CD14-positive monocyte (primary cell): ENCODE results near the gene SLC25A26. TPM values are rescaled to one million over a fixed set of nuclear protein-coding genes. Genes with fewer than 3 reads are reported as not detected.

Experiments used
- DNase-seq, 3 donors: peaks; one replicate each; pipeline ENCODE4 v3.0.0-alpha.2; 2011 to 2022
- H2AFZ ChIP-seq: 2 replicates; pipeline ENCODE4 v1.6.0; 2012; ENCODE audit warnings: mild to moderate bottlenecking, low read depth, low read length, inconsistent platforms; ENCODE audit not compliant: insufficient read depth, poor library complexity, severe bottlenecking
- H3K27ac ChIP-seq, 2 donors: 1 replicate in 1 of 2; 2 replicates in 1 of 2; pipeline ENCODE4 v1.5.1; 2012 to 2013; ENCODE audit warnings: low read length in 2 of 2, control low read depth in 1 of 2, inconsistent platforms in 1 of 2, low read depth in 1 of 2, mild to moderate bottlenecking in 1 of 2
- H3K27me3 ChIP-seq, 2 donors: one replicate each; pipeline versions ENCODE4 v1.6.0 to v1.6.1; 2011 to 2013; ENCODE audit warnings: low read length in 2 of 2; ENCODE audit not compliant: control insufficient read depth in 2 of 2, insufficient read depth in 2 of 2
- H3K36me3 ChIP-seq, 2 donors: replicated peaks in 1 of 2; 1 replicate in 1 of 2; 2 replicates in 1 of 2; pipeline versions ENCODE4 v1.5.1 to v1.6.1; 2012 to 2013; ENCODE audit warnings: low read length in 2 of 2, control low read depth in 1 of 2, inconsistent platforms in 1 of 2, mild to moderate bottlenecking in 1 of 2; ENCODE audit not compliant: insufficient read depth in 2 of 2, control insufficient read depth in 1 of 2
- H3K4me1 ChIP-seq, 2 donors: 1 replicate in 1 of 2; 2 replicates in 1 of 2; pipeline versions ENCODE4 v1.5.1 to v1.6.1; 2012 to 2013; ENCODE audit warnings: low read length in 2 of 2, control low read depth in 1 of 2, inconsistent platforms in 1 of 2, mild to moderate bottlenecking in 1 of 2, moderate library complexity in 1 of 2; ENCODE audit not compliant: insufficient read depth in 2 of 2, control insufficient read depth in 1 of 2
- H3K4me2 ChIP-seq: replicated peaks from 2 replicates; pipeline ENCODE3; 2012; ENCODE audit warnings: low read length, moderate library complexity, mild to moderate bottlenecking; ENCODE audit not compliant: poor library complexity, severe bottlenecking; ENCODE audit errors: extremely low read depth
- H3K4me3 ChIP-seq, 3 experiments: fragments of 200-600 bp in 1 of 3; sonication (generic) in 1 of 3; replicated peaks in 1 of 3; 1 replicate in 2 of 3; 2 replicates in 1 of 3; pipeline ENCODE4 v1.5.1; 2011 to 2013; ENCODE audit warnings: low read length in 3 of 3, mild to moderate bottlenecking in 3 of 3, control low read depth in 2 of 3, low read depth in 2 of 3, inconsistent platforms in 1 of 3, moderate library complexity in 1 of 3
- H3K79me2 ChIP-seq: 2 replicates; pipeline ENCODE4 v1.6.0; 2012; ENCODE audit warnings: mild to moderate bottlenecking, control low read depth, inconsistent platforms, low read length, moderate library complexity; ENCODE audit not compliant: insufficient read depth
- H3K9ac ChIP-seq: 2 replicates; pipeline ENCODE4 v1.6.0; 2017; ENCODE audit warnings: low read length, mild to moderate bottlenecking; ENCODE audit not compliant: insufficient read depth, poor library complexity, severe bottlenecking
- H3K9me3 ChIP-seq, 2 donors: replicated peaks in 1 of 2; 1 replicate in 1 of 2; 2 replicates in 1 of 2; pipeline versions ENCODE4 v1.5.1 to v1.6.1; 2012 to 2013; ENCODE audit warnings: low read length in 2 of 2, control low read depth in 1 of 2; ENCODE audit not compliant: control insufficient read depth in 1 of 2, insufficient read depth in 1 of 2
- H4K20me1 ChIP-seq: 2 replicates; pipeline ENCODE4 v1.6.0; 2012; ENCODE audit warnings: mild to moderate bottlenecking, low read length, control low read depth, moderate library complexity; ENCODE audit not compliant: insufficient read depth
- H3K27ac Mint-ChIP-seq, 7 donors: one replicate each; pipeline ENCODE4 v1.8.0; 2020; ENCODE audit warnings: mild to moderate bottlenecking in 7 of 7, mixed read lengths in 7 of 7, moderate library complexity in 6 of 7, inconsistent platforms in 2 of 7
- H3K27me3 Mint-ChIP-seq, 3 donors: one replicate each; pipeline ENCODE4 v1.8.0; 2021 to 2022; ENCODE audit warnings: low read depth in 3 of 3, mild to moderate bottlenecking in 3 of 3, mixed read lengths in 3 of 3, moderate library complexity in 3 of 3, inconsistent platforms in 1 of 3
- H3K36me3 Mint-ChIP-seq, 2 donors: one replicate each; pipeline ENCODE4 v1.8.0; 2020; ENCODE audit warnings: mixed read lengths in 2 of 2, inconsistent platforms in 1 of 2, mild to moderate bottlenecking in 1 of 2
- H3K4me1 Mint-ChIP-seq: one replicate; pipeline ENCODE4 v1.8.0; 2020; ENCODE audit warnings: mild to moderate bottlenecking, mixed read lengths
- H3K4me3 Mint-ChIP-seq, 2 donors: one replicate each; pipeline ENCODE4 v1.8.0; 2020; ENCODE audit warnings: mild to moderate bottlenecking in 2 of 2, mixed read lengths in 2 of 2, moderate library complexity in 1 of 2
- H3K9me3 Mint-ChIP-seq, 7 donors: one replicate each; pipeline ENCODE4 v1.8.0; 2020 to 2022; ENCODE audit warnings: mixed read lengths in 7 of 7, mild to moderate bottlenecking in 6 of 7, moderate library complexity in 6 of 7, inconsistent platforms in 2 of 7
- CTCF ChIP-seq: fragments of 200-600 bp; IDR thresholded peaks from one replicate; pipeline ENCODE4 v1.8.0; 2022; ENCODE audit warnings: antibody characterized with exemption, mild to moderate bottlenecking
- WGBS: methylation state at CpG from one replicate; pipeline ENCODE4 v1.1.5; 2013; ENCODE audit warnings: missing lambda C conversion rate; ENCODE audit not compliant: insufficient coverage; 5-methylcytosine and 5-hydroxymethylcytosine counted together
- intact Hi-C, 2 donors: fragments of 100-400 bp; cut with micrococcal nuclease; formaldehyde crosslinking; loops; one replicate each; pipeline versions ENCODE4 v1.15.0 to v1.15.1; 2023
- polyA plus RNA-seq, 3 donors: library from polyadenylated mRNA; depleted of rRNA in 1 of 3; unstranded in 2 of 3; stranded (reverse) in 1 of 3; fragments of 300-500 nt in 2 of 3; fragments of >200 nt in 1 of 3; fragmentation: Illumina TruSeq in 2 of 3; gene quantifications; 1 replicate in 2 of 3; 2 replicates in 1 of 3; pipeline ENCODE4 v1.2.3, GENCODE V29; 2012 to 2021

Gene SLC25A26
- polyA plus RNA-seq, 3 donors, result 11.6 to 23.0 (median 14.4) TPM

DNA sequence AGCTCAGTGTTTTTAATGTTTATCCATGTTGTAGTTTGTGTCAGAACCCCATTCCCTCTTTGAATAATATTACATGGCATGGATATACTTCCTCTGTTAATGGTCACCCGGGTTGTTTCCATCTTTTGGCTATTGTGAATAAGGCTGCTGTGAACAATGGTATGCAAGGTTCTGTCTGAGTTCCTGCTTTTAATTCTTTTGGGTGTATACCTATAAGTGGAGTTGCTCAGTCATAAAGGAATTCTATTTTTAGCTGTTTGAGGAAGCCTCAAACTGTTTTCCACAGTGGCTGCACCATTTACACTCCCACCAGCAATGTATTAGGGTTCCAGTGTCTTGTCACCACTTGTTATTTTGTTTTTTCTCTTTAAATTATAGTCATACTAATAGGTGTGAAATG is 99.6 kb downstream of the SLC25A26 start:
- Histone ChIP-seq H3K4me3 (no peak overlapping the region), H3K9ac (no peak overlapping the region), H3K79me2 (no peaks in the 10 kb centered on the region), H3K36me3 (no peaks in the 10 kb centered on the region), H3K4me2 (no peak overlapping the region), H4K20me1 (no peaks in the 10 kb centered on the region), H3K9me3 (peaks cover 3 to 14% of the 10 kb centered on the region in 2 donors), H3K4me1 (peaks cover 6 to 7% of the 10 kb centered on the region in 2 donors), H2AFZ (no peak overlapping the region), H3K27ac (no peak overlapping the region), H3K27me3 (no peaks in the 10 kb centered on the region)
- H3K36me3 Mint-ChIP-seq, result peaks cover 0 to 2% of the 10 kb centered on the region in 2 donors
- no peak overlapping the region for H3K27ac Mint-ChIP-seq
- H3K27me3 Mint-ChIP-seq, result no peaks in the 10 kb centered on the region
- no peak overlapping the region for H3K4me3 Mint-ChIP-seq
- H3K4me1 Mint-ChIP-seq, result peaks cover 14% of the 10 kb centered on the region
- WGBS, result no CpG with 5 or more reads among the region's 1 CpG
- DNase-seq, result no peak
- TF ChIP-seq CTCF, result no peak
- peaks cover 0 to 17% (median 11%) of the 10 kb centered on the region in 7 donors for H3K9me3 Mint-ChIP-seq
- intact Hi-C loops, result no loop called here

DNA sequence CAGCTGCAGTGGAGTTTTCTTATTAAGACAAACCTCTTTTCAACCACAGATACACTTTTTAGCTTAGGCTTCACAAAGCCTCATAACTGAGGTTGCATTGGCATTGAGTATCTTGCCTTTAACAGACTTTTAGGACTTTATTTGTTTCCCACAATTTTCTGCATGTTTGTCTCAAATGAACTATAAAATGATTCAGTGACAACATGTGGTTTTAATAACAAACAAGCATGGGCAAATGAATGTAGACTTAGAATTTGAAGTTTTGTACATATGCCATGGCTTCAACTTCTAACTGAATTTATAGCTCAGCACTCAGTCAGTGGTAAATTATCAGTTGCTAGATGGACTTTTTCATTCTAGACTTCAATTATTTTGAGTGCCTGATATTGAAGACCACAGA is 101.6 kb downstream of the SLC25A26 start:
- H3K27ac ChIP-seq, result no peak overlapping the region
- peaks cover 11% of the 10 kb centered on the region for H3K4me1 Mint-ChIP-seq
- intact Hi-C loops, result no loop called here

More for the DNA sequence above, 101.6 kb downstream of the SLC25A26 start:
- peaks cover 0 to 2% of the 10 kb centered on the region in 2 donors for H3K36me3 Mint-ChIP-seq
- Histone ChIP-seq H3K4me2 (no peak overlapping the region), H3K9me3 (peaks cover 3 to 11% of the 10 kb centered on the region in 2 donors), H3K4me1 (peaks cover 6 to 7% of the 10 kb centered on the region in 2 donors), H3K27me3 (no peaks in the 10 kb centered on the region), H3K36me3 (no peaks in the 10 kb centered on the region), H3K4me3 (no peak overlapping the region), H4K20me1 (no peaks in the 10 kb centered on the region), H3K79me2 (no peaks in the 10 kb centered on the region), H3K9ac (no peak overlapping the region), H2AFZ (no peak overlapping the region)
- DNase-seq, result no peak
- no peak overlapping the region for H3K4me3 Mint-ChIP-seq
- H3K27ac Mint-ChIP-seq, result no peak overlapping the region
- TF ChIP-seq CTCF, result no peak
- no peaks in the 10 kb centered on the region for H3K27me3 Mint-ChIP-seq
- peaks cover 0 to 12% (median 7%) of the 10 kb centered on the region in 7 donors for H3K9me3 Mint-ChIP-seq
